SU-DHL-6 (cell line): ENCODE data around the gene OPN3.

Experiments
- CTCF ChIP-seq: fragments of 200-600 bp; sonication (generic); IDR thresholded peaks from one replicate; pipeline ENCODE4 v1.5.1; 2017; ENCODE audit warnings: antibody characterized with exemption, mild to moderate bottlenecking, low read length, moderate library complexity; ENCODE audit not compliant: insufficient read depth, poor library complexity, severe bottlenecking
- EZH2phosphoT487 ChIP-seq: fragments of 200-600 bp; sonication (generic), shearing (Covaris generic); conservative IDR thresholded peaks from 2 replicates; pipeline ENCODE4 v1.6.1; 2018; ENCODE audit warnings: mild to moderate bottlenecking, antibody characterized with exemption, low read length, moderate library complexity, mixed read lengths

GRCh38 chr1:241666419-241666818, 26.2 kb upstream of the OPN3 start:
- TF ChIP-seq CTCF (no peak), EZH2phosphoT487 (no peak)
